ENCODE results near the gene HOXA13.

DNA sequence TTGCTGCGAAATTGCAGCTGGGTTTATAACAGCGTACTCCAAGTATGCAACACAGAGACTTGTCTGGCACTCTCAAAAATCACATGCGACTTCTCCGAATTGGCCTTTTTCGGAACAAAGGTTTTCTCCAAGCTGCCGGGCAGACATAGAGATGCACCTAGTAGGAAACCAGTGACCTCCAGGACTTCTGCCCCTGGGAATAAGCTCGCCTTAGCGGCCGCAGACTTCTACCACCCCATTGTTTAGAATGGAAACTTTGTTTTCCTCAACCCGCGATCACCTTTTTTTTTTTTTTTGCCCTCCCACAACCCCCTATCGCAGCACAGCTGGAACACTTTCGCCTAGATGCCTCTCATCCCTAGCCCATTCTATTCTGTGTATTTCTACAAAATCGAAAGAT lies 20.9 kb downstream of the HOXA13 start:
- TF ChIP-seq, protein P1, sequence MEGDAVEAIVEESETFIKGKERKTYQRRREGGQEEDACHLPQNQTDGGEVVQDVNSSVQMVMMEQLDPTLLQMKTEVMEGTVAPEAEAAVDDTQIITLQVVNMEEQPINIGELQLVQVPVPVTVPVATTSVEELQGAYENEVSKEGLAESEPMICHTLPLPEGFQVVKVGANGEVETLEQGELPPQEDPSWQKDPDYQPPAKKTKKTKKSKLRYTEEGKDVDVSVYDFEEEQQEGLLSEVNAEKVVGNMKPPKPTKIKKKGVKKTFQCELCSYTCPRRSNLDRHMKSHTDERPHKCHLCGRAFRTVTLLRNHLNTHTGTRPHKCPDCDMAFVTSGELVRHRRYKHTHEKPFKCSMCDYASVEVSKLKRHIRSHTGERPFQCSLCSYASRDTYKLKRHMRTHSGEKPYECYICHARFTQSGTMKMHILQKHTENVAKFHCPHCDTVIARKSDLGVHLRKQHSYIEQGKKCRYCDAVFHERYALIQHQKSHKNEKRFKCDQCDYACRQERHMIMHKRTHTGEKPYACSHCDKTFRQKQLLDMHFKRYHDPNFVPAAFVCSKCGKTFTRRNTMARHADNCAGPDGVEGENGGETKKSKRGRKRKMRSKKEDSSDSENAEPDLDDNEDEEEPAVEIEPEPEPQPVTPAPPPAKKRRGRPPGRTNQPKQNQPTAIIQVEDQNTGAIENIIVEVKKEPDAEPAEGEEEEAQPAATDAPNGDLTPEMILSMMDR (IDR thresholded peaks at IDR 0.05) = no peak
- TF ChIP-seq POLR2A (IDR thresholded peaks at IDR 0.05) = no peak

Measured in heart left ventricle (tissue), 13 donors.